Heart right ventricle (tissue), 16 donors: ENCODE measurements around the gene TMEM126A. TPM values are rescaled to one million over a fixed set of nuclear protein-coding genes. Genes with fewer than 3 reads are reported as not detected.

Source experiments
- ATAC-seq, 8 donors: fragments of 200-7000 bp; cut with Tn5 transposase; one replicate each; pipeline ENCODE4 v1.9.1; 2020; ENCODE audit warnings: mild to moderate bottlenecking in 8 of 8, moderate library complexity in 8 of 8, moderate number of reproducible peaks in 1 of 8
- DNase-seq, 2 donors: peaks; one replicate each; pipeline ENCODE4 v3.0.0-alpha.2; 2020
- H3K27ac ChIP-seq, 10 donors: fragments of 200-600 bp; sonication (generic) in 2 of 10; one replicate each; pipeline versions ENCODE4 v1.5.0 to v1.8.0; 2020 to 2022; ENCODE audit warnings: mild to moderate bottlenecking in 3 of 10
- H3K27me3 ChIP-seq, 7 donors: fragments of 200-600 bp; one replicate each; pipeline ENCODE4 v1.8.0; 2021 to 2022; ENCODE audit warnings: mild to moderate bottlenecking in 2 of 7
- H3K36me3 ChIP-seq, 9 donors: fragments of 200-600 bp; sonication (generic) in 1 of 9; one replicate each; pipeline versions ENCODE4 v1.5.0 to v1.8.0; 2020 to 2022; ENCODE audit warnings: mild to moderate bottlenecking in 2 of 9
- H3K4me1 ChIP-seq, 9 donors: fragments of 200-600 bp; sonication (generic) in 1 of 9; one replicate each; pipeline versions ENCODE4 v1.5.0 to v1.8.0; 2020 to 2022; ENCODE audit warnings: mild to moderate bottlenecking in 4 of 9
- H3K4me3 ChIP-seq, 10 donors: fragments of 200-600 bp; sonication (generic) in 2 of 10; one replicate each; pipeline versions ENCODE4 v1.5.0 to v1.8.0; 2020 to 2022; ENCODE audit warnings: mild to moderate bottlenecking in 7 of 10, moderate library complexity in 2 of 10
- H3K9me3 ChIP-seq, 11 donors: fragments of 200-600 bp in 10 of 11; sonication (generic) in 2 of 11; one replicate each; pipeline versions ENCODE4 v1.5.0 to v1.8.0; 2013 to 2022; ENCODE audit warnings: mild to moderate bottlenecking in 2 of 11, control low read depth in 1 of 11, moderate library complexity in 1 of 11
- CTCF ChIP-seq, 9 donors: fragments of 200-600 bp; sonication (generic) in 2 of 9; IDR thresholded peaks; one replicate each; pipeline versions ENCODE4 v1.5.0 to v1.8.0; 2021 to 2022; ENCODE audit warnings: antibody characterized with exemption in 9 of 9, mild to moderate bottlenecking in 5 of 9, moderate library complexity in 1 of 9
- WGBS, 2 donors: extraction: QIAGEN DNeasy Blood & Tissue Kit; methylation state at CpG; one replicate each; pipeline ENCODE4 v1.1.7; 2013; ENCODE audit warnings: inconsistent platforms in 1 of 2; 5-methylcytosine and 5-hydroxymethylcytosine counted together
- intact Hi-C, 10 donors: fragments of 100-400 bp; cut with DNase I; formaldehyde crosslinking; loops; one replicate each; pipeline versions ENCODE4 v1.11.1 to v1.14.2; 2022
- polyA plus RNA-seq, 2 donors: library from polyadenylated mRNA; stranded (reverse); fragments of 200-250 nt; gene quantifications; one replicate each; pipeline ENCODE4 v1.2.3, GENCODE V29; 2013
- total RNA-seq, 10 donors: library from RNA; stranded (reverse); fragmentation: NEBNext Ultra II Directional in 3 of 10; extraction: Animal tissue kit (Norgen Biotek cat#: 25700) in 3 of 10; gene quantifications; one replicate each; pipeline versions ENCODE4 v1.2.1 to v1.2.4, GENCODE V29; 2021 to 2023
- donor health status: Arrhythmogenic right ventricular cardiomyopathy.
- donor health status: ischemic (EF 13 %, LVEDD 7.1; RV severe dilation, severe dysfunction).
- donor health status: healthy with polysubstance abuse.
- donor health status: DM: no; HTN: yes; CAD: no.
- donor health status: DM: no; HTN: no; CAD: no.
- donor health status: ischemic (EF 25% LVEDD 6.9; RV normal size, moderate dysfunction).
- donor health status: ischemic (EF 25% LVEDD 5.7; RV mildly dilated, moderate dysfunction).
- donor health status: healthy.
- donor health status: DM: yes; HTN: yes; CAD: no.
- donor health status: Ischemic cardiomyopathy.
- donor health status: ischemic (EF 35%, LVEDD 5.7; RV mildly dilated, moderate dysfunction).
- donor health status: nonischemic (EF 11% LVEDD 7.7; RV severe dilation, severe dysfunction).
- donor health status: DM: yes; HTN: yes; CAD: no.
- donor health status: PGD.
- donor health status: ischemic (EF 29% LVEDD 5.4; RV normal size, mild dysfunction).
- donor health status: nonischemic (EF 23%, LVEDD 6.1; RV moderate dilation, normal function).

The TMEM126A gene
- total and polyA plus RNA-seq, 12 donors = 56.9 to 153 (median 67.6) TPM

- WGBS, 2 donors = 90% methylated on average over 1 of the region's 1 CpG
- Histone ChIP-seq H3K27me3 (no peaks in the 10 kb centered on the region), H3K27ac (no peak overlapping the region), H3K4me3 (no peak overlapping the region), H3K4me1 (peaks cover 0 to 54% (median 44%) of the 10 kb centered on the region in 9 donors), H3K36me3 (peaks cover 0 to 100% (median 29%) of the 10 kb centered on the region in 9 donors), H3K9me3 (no peaks in the 10 kb centered on the region)
- ATAC-seq = no peak
- intact Hi-C loops = no loop called here
- no peak for DNase-seq
- no peak for TF ChIP-seq CTCF (IDR thresholded peaks at IDR 0.05)
Measured at GRCh38 chr11:85656777-85657176, 9.0 kb downstream of the TMEM126A start.

GRCh38 chr11:85658180-85658579 is 10.4 kb downstream of the TMEM126A start:
- no peak for ATAC-seq
- H3K36me3 ChIP-seq = peaks cover 0 to 100% (median 29%) of the 10 kb centered on the region in 9 donors
- intact Hi-C loops = no loop called here

DNA sequence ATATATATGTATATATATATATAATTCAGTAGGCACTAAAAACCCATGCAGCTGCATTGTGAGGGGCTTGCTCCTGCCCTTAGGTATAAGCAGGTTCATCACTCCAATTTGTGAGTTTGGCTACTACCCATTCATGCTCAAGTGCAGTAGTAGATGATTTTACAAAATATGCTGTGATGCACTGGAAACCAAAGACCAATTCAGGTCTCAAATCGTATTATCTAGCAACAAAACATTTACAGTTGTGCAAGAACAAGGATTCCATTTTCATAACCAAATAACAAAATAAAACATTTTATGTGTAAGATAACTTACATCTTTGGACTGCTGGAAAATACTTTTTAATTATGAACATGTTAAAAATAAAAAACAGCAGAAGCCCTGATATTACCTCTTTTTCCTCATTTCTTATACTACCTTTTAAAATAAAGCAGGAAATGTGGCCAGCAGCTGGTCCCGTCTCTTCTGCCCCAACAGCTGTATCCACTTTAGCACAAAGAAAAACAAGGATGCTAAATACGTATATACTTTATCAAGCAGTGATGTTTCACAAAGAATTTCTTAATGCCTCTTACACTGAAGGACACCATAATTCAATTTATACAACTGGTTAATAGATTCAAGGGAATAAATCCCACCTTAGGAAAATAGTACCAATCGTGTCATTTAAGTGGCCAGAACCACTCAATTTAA is 14.4 kb downstream of the TMEM126A start:
- no peak for ATAC-seq
- H3K27ac ChIP-seq = peak overlapping the region in 3 of 10 donors; percentile 7 to 99 (median 98)
- H3K4me3 ChIP-seq = peak overlapping the region in 9 of 10 donors; percentile 64 to 98 (median 91)
- H3K4me1 ChIP-seq = peaks cover 4 to 71% (median 59%) of the 10 kb centered on the region in 9 donors
- no peaks in the 10 kb centered on the region for H3K9me3 ChIP-seq
- intact Hi-C loops = loop anchor here in 2 of 10 donors (2.0 to 5.0 kb wide), 2 partner anchors 13 to 35 kb away; partner anchors contain the start of genes DLG2 (in 1 of the 2) and TMEM126B (in 1 of the 2)
- 6 to 10% methylated on average over 4 of the region's 4 CpGs for WGBS, 2 donors
- no peak for DNase-seq
- peaks cover 0 to 60% (median 16%) of the 10 kb centered on the region in 9 donors for H3K36me3 ChIP-seq
- H3K27me3 ChIP-seq = no peaks in the 10 kb centered on the region
- no peak for TF ChIP-seq CTCF (IDR thresholded peaks at IDR 0.05)

More at GRCh38 chr11:85658180-85658579, 10.4 kb downstream of the TMEM126A start:
- TF ChIP-seq CTCF (IDR thresholded peaks at IDR 0.05) = no peak
- no peak for DNase-seq
- Histone ChIP-seq H3K9me3 (no peaks in the 10 kb centered on the region), H3K27me3 (no peaks in the 10 kb centered on the region), H3K4me1 (peaks cover 4 to 62% (median 56%) of the 10 kb centered on the region in 9 donors), H3K27ac (no peak overlapping the region), H3K4me3 (no peak overlapping the region)
- WGBS, 2 donors = 11 to 18% methylated on average over 1 of the region's 1 CpG

- Histone ChIP-seq H3K27ac (peak overlapping the region in 9 of 10 donors; percentile 51 to 100 (median 98)), H3K9me3 (no peaks in the 10 kb centered on the region), H3K36me3 (peaks cover 0 to 49% (median 14%) of the 10 kb centered on the region in 9 donors), H3K4me3 (peak overlapping the region; percentile 64 to 98 (median 88)), H3K4me1 (peaks cover 4 to 61% (median 54%) of the 10 kb centered on the region in 9 donors), H3K27me3 (no peaks in the 10 kb centered on the region)
- TF ChIP-seq CTCF (IDR thresholded peaks at IDR 0.05) = no peak
- 2% methylated on average over 10 of the region's 10 CpGs for WGBS, 2 donors
- DNase-seq = no peak
- no peak for ATAC-seq
- intact Hi-C loops = loop anchor here in 2 of 10 donors (2.0 to 5.0 kb wide), 2 partner anchors 14 to 36 kb away; partner anchors contain the start of genes DLG2 (in 1 of the 2) and TMEM126B (in 1 of the 2)
Measured at GRCh38 chr11:85663080-85663752, 15.4 kb downstream of the TMEM126A start.
